OCI-LY3 (cell line): ENCODE measurements around the gene WFDC12.
"Not testable (repeated sequence)": the region's sequence is repeated elsewhere in the genome, so short reads cannot be mapped to it uniquely, and the experiment has no call there.

Experiments
- H2AFZ ChIP-seq: fragments of 200-600, 300-600 bp; shearing (Covaris generic); 2 replicates; pipeline ENCODE4 v1.6.0; 2014; ENCODE audit warnings: antibody characterized with exemption, low read depth, low read length
- H3K27ac ChIP-seq: fragments of 200-600, 300-600 bp; sonication (generic); 2 replicates; pipeline ENCODE4 v1.5.1; 2014; ENCODE audit warnings: mild to moderate bottlenecking, low read length, moderate library complexity, mixed read lengths
- H3K27me3 ChIP-seq: fragments of 200-600, 300-600 bp; sonication (generic); 2 replicates; pipeline ENCODE4 v1.6.1; 2014; ENCODE audit warnings: low read depth, low read length, mixed read lengths
- H3K36me3 ChIP-seq: fragments of 200-600, 300-600 bp; sonication (generic); replicated peaks from 2 replicates; pipeline ENCODE3; 2014; ENCODE audit warnings: low read depth, low read length, mixed read lengths
- H3K4me1 ChIP-seq: fragments of 300-600, 200-600 bp; sonication (generic); 2 replicates; pipeline ENCODE4 v1.6.1; 2014; ENCODE audit warnings: low read length, mixed read lengths
- H3K4me2 ChIP-seq: fragments of 200-600, 300-600 bp; sonication (generic); 2 replicates; pipeline ENCODE4 v1.6.1; 2014; ENCODE audit warnings: low read length, mixed read lengths
- H3K4me3 ChIP-seq: fragments of 300-600, 200-600 bp; sonication (generic); 2 replicates; pipeline ENCODE4 v1.5.1; 2014; ENCODE audit warnings: antibody characterized with exemption, mild to moderate bottlenecking, low read length, moderate library complexity
- H3K79me2 ChIP-seq: fragments of 300-600, 200-600 bp; shearing (Covaris generic); 2 replicates; pipeline ENCODE4 v1.6.1; 2014; ENCODE audit warnings: mild to moderate bottlenecking, low read length, mixed read lengths
- H3K9ac ChIP-seq: fragments of 300-600, 200-600 bp; shearing (Covaris generic); 2 replicates; pipeline ENCODE4 v1.6.0; 2014; ENCODE audit warnings: mild to moderate bottlenecking, low read length, moderate library complexity
- H3K9me3 ChIP-seq: fragments of 200-600, 300-600 bp; shearing (Covaris generic); 2 replicates; pipeline ENCODE4 v1.6.1; 2014; ENCODE audit warnings: low read length, mixed read lengths; ENCODE audit not compliant: insufficient read depth
- H4K20me1 ChIP-seq: fragments of 200-600, 300-600 bp; sonication (generic); 2 replicates; pipeline ENCODE4 v1.6.1; 2016; ENCODE audit warnings: low read length, mixed read lengths; ENCODE audit not compliant: insufficient read depth
- CTCF ChIP-seq: fragments of 200-600, 300-600 bp; sonication (generic); IDR thresholded peaks from 2 replicates; pipeline ENCODE4 v1.5.1; 2014; ENCODE audit warnings: antibody characterized with exemption, low read length, low read depth
- EZH2phosphoT487 ChIP-seq: fragments of 200-600 bp; shearing (Covaris generic); IDR thresholded peaks from 2 replicates; pipeline ENCODE4 v1.6.1; 2018; ENCODE audit warnings: antibody characterized with exemption, mixed run types, low read depth

Gene WFDC12

DNA sequence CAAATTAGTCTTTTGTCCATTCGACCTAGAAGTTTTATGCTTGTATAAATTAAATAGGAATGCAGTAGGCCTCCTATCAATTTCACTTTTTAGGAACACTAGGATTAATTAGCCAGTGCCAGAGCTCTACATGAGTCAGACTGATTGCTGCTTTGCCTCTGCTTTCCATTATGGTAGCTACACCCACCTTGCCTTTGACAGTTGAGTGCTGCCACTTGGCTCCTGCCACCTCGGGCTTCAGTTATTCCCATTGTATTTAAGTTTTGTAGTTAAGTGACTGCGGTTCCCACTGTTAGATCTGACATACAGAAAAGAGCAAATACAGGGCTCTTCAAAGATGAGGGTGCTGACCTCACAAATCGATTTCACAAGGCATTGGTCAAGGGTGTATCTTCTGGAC, 16.6 kb upstream of the WFDC12 start:
- H3K9me3 ChIP-seq = no peaks in the 10 kb centered on the region
- no peaks in the 10 kb centered on the region for H4K20me1 ChIP-seq
- H3K27me3 ChIP-seq = peaks cover 15% of the 10 kb centered on the region
- no peak overlapping the region for H2AFZ ChIP-seq
- H3K79me2 ChIP-seq = no peaks in the 10 kb centered on the region
- H3K4me1 ChIP-seq = 0 out of 2 replicates have a peak, but pooled peaks cover 2% of the 10 kb centered on the region
- H3K27ac ChIP-seq = no peak overlapping the region
- no peak overlapping the region for H3K4me3 ChIP-seq
- TF ChIP-seq EZH2phosphoT487 (no peak), CTCF (no peak)
- peaks cover 3% of the 10 kb centered on the region for H3K36me3 ChIP-seq
- H3K9ac ChIP-seq = no peak overlapping the region
- no peak overlapping the region for H3K4me2 ChIP-seq

GRCh38 chr20:45139733-45140375, 15.6 kb upstream of the WFDC12 start:
- not testable (repeated sequence) for H3K27ac ChIP-seq, H3K4me2 ChIP-seq, H3K36me3 ChIP-seq, H3K4me3 ChIP-seq, H3K4me1 ChIP-seq, H3K79me2 ChIP-seq, H3K9ac ChIP-seq, H2AFZ ChIP-seq, H3K9me3 ChIP-seq, H3K27me3 ChIP-seq, H4K20me1 ChIP-seq

DNA sequence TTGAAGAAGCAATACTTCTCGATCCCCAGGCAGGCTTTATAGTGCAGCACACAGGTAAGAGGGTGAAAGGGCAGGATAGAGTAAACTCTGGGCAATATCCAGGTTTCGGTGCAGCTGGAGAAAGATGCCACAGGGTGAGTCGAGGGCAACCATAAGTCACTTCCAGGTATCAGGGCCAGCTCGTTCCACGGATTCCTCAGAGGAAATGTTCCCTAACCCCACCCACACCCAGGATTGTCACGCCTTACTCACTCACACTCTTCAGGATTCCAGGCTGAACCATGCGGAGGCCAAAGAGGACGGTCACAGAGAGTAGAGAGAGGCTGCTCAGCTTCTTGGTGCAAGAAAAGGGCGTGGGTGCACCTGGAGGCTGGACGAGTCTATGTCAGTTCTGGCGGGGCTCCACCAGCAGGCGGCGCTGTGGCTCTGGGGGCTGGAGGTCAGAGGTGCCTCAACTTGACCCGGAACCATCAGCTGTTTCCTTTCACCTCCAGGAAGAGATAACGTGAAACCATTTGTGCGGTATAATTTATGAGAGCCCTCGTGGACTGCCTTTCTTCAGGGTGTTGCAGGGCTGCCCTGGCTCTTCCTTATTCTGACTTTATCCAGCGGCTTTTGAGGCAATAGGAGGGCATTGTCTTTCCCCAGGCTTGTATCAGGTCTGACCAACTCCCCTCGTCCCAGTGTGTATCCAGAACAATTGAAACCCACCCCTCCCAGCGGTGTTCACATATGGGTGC, 14.5 kb upstream of the WFDC12 start:
- H2AFZ ChIP-seq = peak overlapping the region; percentile 25; the same call in 1 of the 2 replicates
- H4K20me1 ChIP-seq = no peaks in the 10 kb centered on the region
- no peaks in the 10 kb centered on the region; the same call in 1 of the 2 replicates for H3K27me3 ChIP-seq
- no peaks in the 10 kb centered on the region for H3K79me2 ChIP-seq
- TF ChIP-seq EZH2phosphoT487 (no peak), CTCF (peak; percentile 97)
- H3K4me3 ChIP-seq = peak overlapping the region; percentile 36
- H3K36me3 ChIP-seq = no peaks in the 10 kb centered on the region
- H3K4me1 ChIP-seq = 0 out of 2 replicates have a peak, but pooled peaks cover 2% of the 10 kb centered on the region
- peak overlapping the region; percentile 29 for H3K4me2 ChIP-seq
- H3K27ac ChIP-seq = no peak overlapping the region
- no peaks in the 10 kb centered on the region for H3K9me3 ChIP-seq
- no peak overlapping the region for H3K9ac ChIP-seq

GRCh38 chr20:45136911-45137310, 12.6 kb upstream of the WFDC12 start:
- Histone ChIP-seq H3K9ac (no peak overlapping the region), H3K36me3 (no peaks in the 10 kb centered on the region), H3K4me2 (no peak overlapping the region), H3K27ac (no peak overlapping the region), H3K9me3 (no peaks in the 10 kb centered on the region), H3K27me3 (no peaks in the 10 kb centered on the region; the same call in 1 of the 2 replicates), H3K4me3 (no peak overlapping the region), H3K79me2 (no peaks in the 10 kb centered on the region), H3K4me1 (0 out of 2 replicates have a peak, but pooled peaks cover 2% of the 10 kb centered on the region), H2AFZ (no peak overlapping the region), H4K20me1 (no peaks in the 10 kb centered on the region)
- TF ChIP-seq CTCF (no peak), EZH2phosphoT487 (no peak)
